Measurements from ENCODE around the gene PRDM2. TPM values are rescaled to one million over a fixed set of nuclear protein-coding genes. Genes with fewer than 3 reads are reported as not detected.
"Not testable (repeated sequence)": the region's sequence is repeated elsewhere in the genome, so short reads cannot be mapped to it uniquely, and the experiment has no call there.

The PRDM2 gene
- 10 to 100 TPM; 35.4 to 39.0 (median 35.6) TPM for polyA plus RNA-seq (ENCODE audit: insufficient read length in 3 of 3)

- no peak for DNase-seq (ENCODE audit: low read depth in 3 of 3, low spot score in 2 of 3)
Measured at GRCh38 chr1:13699936-13700520, at the start of gene PRDM2. Gene PRDM2 (plus strand): TSS chr1:13700188. CDS start chr1:13715606, 15,418 bp downstream.

- no peak for DNase-seq (ENCODE audit: low read depth in 3 of 3, low spot score in 2 of 3)
Measured at GRCh38 chr1:13651279-13651678, 48.7 kb upstream of the PRDM2 start.

GRCh38 chr1:13652238-13652637, 47.8 kb upstream of the PRDM2 start:
- no peak for DNase-seq (ENCODE audit: low read depth in 3 of 3, low spot score in 2 of 3)

- DNase-seq (ENCODE audit: low read depth in 3 of 3, low spot score in 2 of 3) = no peak
Measured at GRCh38 chr1:13661539-13661938, 38.4 kb upstream of the PRDM2 start.

GRCh38 chr1:13662493-13662892, 37.5 kb upstream of the PRDM2 start:
- DNase-seq (ENCODE audit: low read depth in 3 of 3, low spot score in 2 of 3) = no peak

- DNase-seq (ENCODE audit: low read depth in 3 of 3, low spot score in 2 of 3) = no peak
Measured at GRCh38 chr1:13663969-13664368, 36.0 kb upstream of the PRDM2 start.

GRCh38 chr1:13664451-13664850, 35.5 kb upstream of the PRDM2 start:
- no peak for DNase-seq (ENCODE audit: low read depth in 3 of 3, low spot score in 2 of 3)

- no peak for DNase-seq (ENCODE audit: low read depth in 3 of 3, low spot score in 2 of 3)
Measured at GRCh38 chr1:13666317-13666716, 33.7 kb upstream of the PRDM2 start.

GRCh38 chr1:13667691-13668090, 32.3 kb upstream of the PRDM2 start:
- DNase-seq (ENCODE audit: low read depth in 3 of 3, low spot score in 2 of 3) = no peak

- no peak for DNase-seq (ENCODE audit: low read depth in 3 of 3, low spot score in 2 of 3)
Measured at GRCh38 chr1:13674377-13674776, 25.6 kb upstream of the PRDM2 start.

GRCh38 chr1:13675151-13675651, 24.8 kb upstream of the PRDM2 start:
- DNase-seq (ENCODE audit: low read depth in 3 of 3, low spot score in 2 of 3) = no peak

GRCh38 chr1:13677896-13678295, 22.1 kb upstream of the PRDM2 start:
- no peak for DNase-seq (ENCODE audit: low read depth in 3 of 3, low spot score in 2 of 3)

- DNase-seq (ENCODE audit: low read depth in 3 of 3, low spot score in 2 of 3) = no peak
Measured at GRCh38 chr1:13679651-13680050, 20.3 kb upstream of the PRDM2 start.

GRCh38 chr1:13680609-13681008, 19.4 kb upstream of the PRDM2 start:
- DNase-seq (ENCODE audit: low read depth in 3 of 3, low spot score in 2 of 3) = not testable (repeated sequence)

GRCh38 chr1:13681921-13682320, 18.1 kb upstream of the PRDM2 start:
- no peak for DNase-seq (ENCODE audit: low read depth in 3 of 3, low spot score in 2 of 3)

- no peak for DNase-seq (ENCODE audit: low read depth in 3 of 3, low spot score in 2 of 3)
Measured at GRCh38 chr1:13682444-13682843, 17.5 kb upstream of the PRDM2 start.

- no peak for DNase-seq (ENCODE audit: low read depth in 3 of 3, low spot score in 2 of 3)
Measured at GRCh38 chr1:13683206-13683605, 16.8 kb upstream of the PRDM2 start.

GRCh38 chr1:13687151-13687715, 12.8 kb upstream of the PRDM2 start:
- no peak for DNase-seq (ENCODE audit: low read depth in 3 of 3, low spot score in 2 of 3)

GRCh38 chr1:13693094-13693493, 6.9 kb upstream of the PRDM2 start:
- not testable (repeated sequence) for DNase-seq (ENCODE audit: low read depth in 3 of 3, low spot score in 2 of 3)

- no peak for DNase-seq (ENCODE audit: low read depth in 3 of 3, low spot score in 2 of 3)
Measured at GRCh38 chr1:13694886-13695684, 4.9 kb upstream of the PRDM2 start.

GRCh38 chr1:13697738-13698137, 2.2 kb upstream of the PRDM2 start:
- no peak for DNase-seq (ENCODE audit: low read depth in 3 of 3, low spot score in 2 of 3)

GRCh38 chr1:13699510-13699909, 478 bp upstream of the PRDM2 start:
- DNase-seq (ENCODE audit: low read depth in 3 of 3, low spot score in 2 of 3) = no peak
